DND-41 (cell line): ENCODE data around the gene OR2AG1.

Source experiments
- EZH2 ChIP-seq: IDR thresholded peaks from 3 replicates; pipeline ENCODE4 v1.6.1; 2012; ENCODE audit warnings: borderline replicate concordance, low read depth, mild to moderate bottlenecking, moderate library complexity, low read length, inconsistent platforms; ENCODE audit not compliant: severe bottlenecking
- TF ChIP-seq, protein P1 (sequence below): IDR thresholded peaks from 2 replicates; pipeline ENCODE4 v1.5.1; 2012; ENCODE audit warnings: borderline replicate concordance, low read length, moderate library complexity, mild to moderate bottlenecking; ENCODE audit not compliant: poor library complexity, severe bottlenecking; ENCODE audit errors: extremely low read depth

DNA sequence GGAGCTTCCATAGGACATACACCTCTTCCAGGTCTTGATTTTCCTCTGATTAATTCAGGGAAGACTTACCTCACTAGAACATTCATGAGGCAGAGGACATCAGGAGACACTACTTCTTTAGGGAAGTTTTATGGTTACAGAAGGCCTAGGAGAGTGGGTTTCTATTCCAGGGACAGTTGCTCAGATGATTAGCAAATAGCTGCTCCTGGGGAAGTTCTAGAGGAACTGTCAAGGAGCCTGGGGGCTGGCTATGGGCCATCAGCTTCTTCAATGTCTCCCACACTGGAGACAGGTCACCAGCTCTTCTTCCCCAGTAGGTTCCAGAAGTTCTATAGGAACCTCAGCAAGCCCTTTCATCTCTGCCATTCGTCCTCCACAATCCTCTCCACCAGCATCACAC lies 51.2 kb downstream of the OR2AG1 start:
- TF ChIP-seq EZH2 = no peak
- TF ChIP-seq, protein P1, sequence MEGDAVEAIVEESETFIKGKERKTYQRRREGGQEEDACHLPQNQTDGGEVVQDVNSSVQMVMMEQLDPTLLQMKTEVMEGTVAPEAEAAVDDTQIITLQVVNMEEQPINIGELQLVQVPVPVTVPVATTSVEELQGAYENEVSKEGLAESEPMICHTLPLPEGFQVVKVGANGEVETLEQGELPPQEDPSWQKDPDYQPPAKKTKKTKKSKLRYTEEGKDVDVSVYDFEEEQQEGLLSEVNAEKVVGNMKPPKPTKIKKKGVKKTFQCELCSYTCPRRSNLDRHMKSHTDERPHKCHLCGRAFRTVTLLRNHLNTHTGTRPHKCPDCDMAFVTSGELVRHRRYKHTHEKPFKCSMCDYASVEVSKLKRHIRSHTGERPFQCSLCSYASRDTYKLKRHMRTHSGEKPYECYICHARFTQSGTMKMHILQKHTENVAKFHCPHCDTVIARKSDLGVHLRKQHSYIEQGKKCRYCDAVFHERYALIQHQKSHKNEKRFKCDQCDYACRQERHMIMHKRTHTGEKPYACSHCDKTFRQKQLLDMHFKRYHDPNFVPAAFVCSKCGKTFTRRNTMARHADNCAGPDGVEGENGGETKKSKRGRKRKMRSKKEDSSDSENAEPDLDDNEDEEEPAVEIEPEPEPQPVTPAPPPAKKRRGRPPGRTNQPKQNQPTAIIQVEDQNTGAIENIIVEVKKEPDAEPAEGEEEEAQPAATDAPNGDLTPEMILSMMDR = no peak
